Mucosa of gallbladder (tissue), 1 donor: ENCODE data around the gene SLC5A11. TPM values are rescaled to one million over a fixed set of nuclear protein-coding genes. Genes with fewer than 3 reads are reported as not detected.
A peak's percentile ranks its signal among the peaks of the same experiment; 100 is the strongest.
"Not testable (repeated sequence)": the region's sequence is repeated elsewhere in the genome, so short reads cannot be mapped to it uniquely, and the experiment has no call there.

Experiments
- DNase-seq: peaks from one replicate; pipeline ENCODE4 v3.0.0-alpha.2; 2020; ENCODE audit warnings: low spot score
- total RNA-seq: library from RNA; stranded (reverse); gene quantifications from one replicate; pipeline ENCODE4 v1.2.1, GENCODE V29; 2021
- donor health status: DM: no; HTN: no; CAD: no.

The SLC5A11 gene
- total RNA-seq, 1 donor from 2014 or later: 2.5 TPM

- DNase-seq: no peak
Measured at GRCh38 chr16:24836836-24837235, 8.9 kb upstream of the SLC5A11 start.

- DNase-seq: no peak
Measured at GRCh38 chr16:24837969-24838368, 7.8 kb upstream of the SLC5A11 start.

GRCh38 chr16:24838554-24839266 is 7.1 kb upstream of the SLC5A11 start:
- peak; percentile 37 for DNase-seq

GRCh38 chr16:24839347-24839972 is 6.3 kb upstream of the SLC5A11 start:
- DNase-seq: no peak

GRCh38 chr16:24841291-24841690 is 4.5 kb upstream of the SLC5A11 start:
- no peak for DNase-seq

GRCh38 chr16:24844101-24845030 is 1.4 kb upstream of the SLC5A11 start:
- peak; percentile 63 for DNase-seq

GRCh38 chr16:24845031-24845365 is 765 bp upstream of the SLC5A11 start:
- DNase-seq: not testable (repeated sequence)

GRCh38 chr16:24846548-24847357 is 990 bp downstream of the SLC5A11 start:
- DNase-seq: no peak

GRCh38 chr16:24847358-24847664 is 1.5 kb downstream of the SLC5A11 start:
- no peak for DNase-seq

- no peak for DNase-seq
Measured at GRCh38 chr16:24848065-24848464, 2.3 kb downstream of the SLC5A11 start.

GRCh38 chr16:24849641-24850040 is 3.9 kb downstream of the SLC5A11 start:
- DNase-seq: no peak

- no peak for DNase-seq
Measured at GRCh38 chr16:24850289-24850938, 4.7 kb downstream of the SLC5A11 start.

GRCh38 chr16:24851700-24852099 is 5.9 kb downstream of the SLC5A11 start:
- no peak for DNase-seq

GRCh38 chr16:24852281-24852721 is 6.5 kb downstream of the SLC5A11 start:
- DNase-seq: no peak

- DNase-seq: no peak
Measured at GRCh38 chr16:24853169-24853824, 7.5 kb downstream of the SLC5A11 start.

- peak; percentile 61 for DNase-seq
Measured at GRCh38 chr16:24853830-24854229, 8.1 kb downstream of the SLC5A11 start.

- DNase-seq: no peak
Measured at GRCh38 chr16:24854607-24855171, 8.9 kb downstream of the SLC5A11 start.

GRCh38 chr16:24855678-24856077 is 9.9 kb downstream of the SLC5A11 start:
- DNase-seq: no peak

- DNase-seq: not testable (repeated sequence)
Measured at GRCh38 chr16:24856871-24857270, 11.1 kb downstream of the SLC5A11 start.
